HepG2 (cell line): ENCODE measurements around the gene ANKZF1.

Experiments used
- KLF6 ChIP-seq: IDR thresholded peaks from 2 replicates; pipeline ENCODE4 v1.8.0; 2016; ENCODE audit warnings: missing biosample characterization, missing genetic modification reagents
- MYNN ChIP-seq: sonication (generic); formaldehyde crosslinking; IDR thresholded peaks from 2 replicates; pipeline ENCODE4 v1.4.0; 2020; ENCODE audit warnings: mild to moderate bottlenecking, low read depth, missing genetic modification reagents
- PAWR ChIP-seq: sonication (generic); formaldehyde crosslinking; IDR thresholded peaks from 2 replicates; pipeline ENCODE4 v1.4.0; 2020; ENCODE audit warnings: missing genetic modification reagents, mild to moderate bottlenecking, borderline replicate concordance
- POLR2AphosphoS5 ChIP-seq: IDR thresholded peaks from 2 replicates; pipeline ENCODE4 v1.6.1; 2012; ENCODE audit warnings: low read depth, low read length
- RXRA ChIP-seq: sonication (generic); formaldehyde crosslinking; IDR thresholded peaks from 2 replicates; pipeline ENCODE4 v1.5.1; 2020; ENCODE audit warnings: missing genetic modification reagents
- SMAD3 ChIP-seq: sonication (generic); formaldehyde crosslinking; IDR thresholded peaks from 2 replicates; pipeline ENCODE4 v1.4.0; 2020; ENCODE audit warnings: missing genetic modification reagents
- U2AF2 ChIP-seq: fragments of 200-400 bp; formaldehyde crosslinking; IDR thresholded peaks from 2 replicates; pipeline ENCODE4 v1.6.1; 2017; ENCODE audit warnings: low read depth, mild to moderate bottlenecking, low read length
- TF ChIP-seq, protein P1 (sequence below): sonication (generic); formaldehyde crosslinking; IDR thresholded peaks from 2 replicates; pipeline ENCODE4; 2020; ENCODE audit warnings: missing genetic modification reagents, mild to moderate bottlenecking, borderline replicate concordance

DNA sequence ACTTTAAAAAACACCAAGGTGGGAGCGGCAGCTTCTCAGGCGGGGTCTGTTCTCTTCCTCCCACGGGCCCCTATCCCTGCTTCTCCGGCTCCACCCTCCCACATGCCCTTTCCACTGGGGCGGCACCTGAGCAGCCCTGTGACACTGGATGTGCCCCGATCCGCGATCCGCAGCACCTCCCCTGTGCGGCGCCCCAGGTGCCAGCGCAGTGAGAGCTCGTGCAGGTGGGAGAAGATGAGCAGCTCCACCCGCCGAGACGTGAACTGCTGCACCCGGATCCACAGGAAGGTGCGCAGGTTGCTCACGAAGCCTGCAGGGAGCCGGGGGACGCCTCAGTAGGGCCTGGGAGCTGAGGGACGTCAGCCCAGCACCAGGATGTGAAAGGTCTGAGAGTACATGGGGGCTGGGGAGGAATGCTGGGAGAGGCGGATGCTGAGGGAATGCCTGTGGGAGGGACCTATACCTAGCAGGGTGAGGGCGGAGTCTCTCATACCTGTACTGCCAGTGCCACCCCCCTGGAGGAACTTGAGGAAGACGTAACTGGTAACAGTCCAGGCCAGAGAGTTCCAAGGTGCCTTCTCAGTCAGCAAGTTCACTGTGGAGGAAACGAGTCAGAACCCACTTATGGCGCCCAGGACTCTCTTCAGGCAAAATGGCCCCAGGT, 13.6 kb upstream of the ANKZF1 start:
- TF ChIP-seq, protein P1, sequence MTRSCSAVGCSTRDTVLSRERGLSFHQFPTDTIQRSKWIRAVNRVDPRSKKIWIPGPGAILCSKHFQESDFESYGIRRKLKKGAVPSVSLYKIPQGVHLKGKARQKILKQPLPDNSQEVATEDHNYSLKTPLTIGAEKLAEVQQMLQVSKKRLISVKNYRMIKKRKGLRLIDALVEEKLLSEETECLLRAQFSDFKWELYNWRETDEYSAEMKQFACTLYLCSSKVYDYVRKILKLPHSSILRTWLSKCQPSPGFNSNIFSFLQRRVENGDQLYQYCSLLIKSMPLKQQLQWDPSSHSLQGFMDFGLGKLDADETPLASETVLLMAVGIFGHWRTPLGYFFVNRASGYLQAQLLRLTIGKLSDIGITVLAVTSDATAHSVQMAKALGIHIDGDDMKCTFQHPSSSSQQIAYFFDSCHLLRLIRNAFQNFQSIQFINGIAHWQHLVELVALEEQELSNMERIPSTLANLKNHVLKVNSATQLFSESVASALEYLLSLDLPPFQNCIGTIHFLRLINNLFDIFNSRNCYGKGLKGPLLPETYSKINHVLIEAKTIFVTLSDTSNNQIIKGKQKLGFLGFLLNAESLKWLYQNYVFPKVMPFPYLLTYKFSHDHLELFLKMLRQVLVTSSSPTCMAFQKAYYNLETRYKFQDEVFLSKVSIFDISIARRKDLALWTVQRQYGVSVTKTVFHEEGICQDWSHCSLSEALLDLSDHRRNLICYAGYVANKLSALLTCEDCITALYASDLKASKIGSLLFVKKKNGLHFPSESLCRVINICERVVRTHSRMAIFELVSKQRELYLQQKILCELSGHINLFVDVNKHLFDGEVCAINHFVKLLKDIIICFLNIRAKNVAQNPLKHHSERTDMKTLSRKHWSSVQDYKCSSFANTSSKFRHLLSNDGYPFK (CRISPR knock-in tag), result no peak
- TF ChIP-seq PAWR (no peak), U2AF2 (no peak), POLR2AphosphoS5 (no peak; the same call in 1 of the 2 replicates), SMAD3 (CRISPR knock-in tag) (no peak), RXRA (CRISPR knock-in tag) (no peak), MYNN (no peak), KLF6 (CRISPR knock-in tag) (no peak)
